Measurements from ENCODE around the gene TFCP2L1.

TFCP2L1 gene

GRCh38 chr2:121266543-121267106, 18.4 kb downstream of the TFCP2L1 start:
- no peak for DNase-seq (ENCODE audit: low spot score)

GRCh38 chr2:121263996-121264715, 20.8 kb downstream of the TFCP2L1 start:
- DNase-seq (ENCODE audit: low spot score): no peak

DNA sequence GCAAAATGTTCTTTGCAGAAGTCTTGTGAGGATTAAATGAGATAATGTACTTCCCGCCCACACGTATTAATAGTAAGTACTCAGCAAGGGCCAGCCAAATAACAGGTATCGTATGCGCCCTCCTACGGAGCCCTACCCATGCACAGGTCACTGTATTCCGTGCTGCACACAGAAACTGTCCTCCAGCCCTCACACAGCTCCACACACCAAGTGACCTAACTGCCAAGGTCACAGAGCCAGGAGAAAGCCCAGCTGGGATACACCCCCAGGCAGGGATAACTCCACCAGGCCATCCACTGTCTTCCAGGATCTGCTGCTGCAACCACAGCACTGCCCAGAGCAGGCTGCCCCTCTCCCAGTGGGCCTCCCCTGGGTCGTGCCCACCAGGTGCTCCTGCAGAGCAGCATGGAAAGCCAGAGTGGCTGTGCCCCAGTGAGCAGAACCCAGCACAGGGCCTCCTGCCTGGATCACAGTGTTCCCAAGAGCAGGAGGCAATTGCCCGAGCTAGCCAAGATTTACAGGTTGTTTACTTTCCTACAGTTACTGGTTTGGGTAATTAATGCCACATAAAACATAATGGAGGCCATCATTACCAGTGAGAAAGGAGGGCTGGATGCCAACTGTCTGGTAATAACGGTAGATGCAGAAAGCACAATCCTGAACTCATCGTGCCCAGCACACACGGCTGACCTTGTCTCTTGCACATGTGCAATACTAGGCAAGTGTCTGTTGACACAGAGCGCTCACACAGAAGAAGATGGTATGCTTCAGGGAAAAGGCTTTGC, 24.4 kb downstream of the TFCP2L1 start:
- no peak for DNase-seq (ENCODE audit: low spot score)

DNA sequence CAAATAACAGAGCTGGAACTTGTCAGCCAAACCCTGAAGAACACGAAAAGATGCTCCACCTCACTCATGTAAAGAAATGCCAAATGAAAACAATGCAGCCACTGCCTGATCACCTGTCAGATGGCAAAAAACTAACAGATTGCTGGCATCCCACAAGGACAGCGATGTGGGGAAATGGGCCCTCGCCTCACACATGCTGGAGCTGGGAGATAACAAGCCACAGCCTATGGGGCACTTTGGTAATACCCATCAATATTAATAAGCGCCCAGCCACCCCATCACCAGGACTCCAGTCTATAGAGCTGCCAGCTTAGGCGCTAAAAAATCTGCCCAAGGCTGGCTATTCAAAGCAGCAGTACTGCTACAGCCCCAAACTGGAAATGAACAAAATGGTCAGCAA, 27.0 kb downstream of the TFCP2L1 start:
- DNase-seq (ENCODE audit: low spot score): no peak

DNA sequence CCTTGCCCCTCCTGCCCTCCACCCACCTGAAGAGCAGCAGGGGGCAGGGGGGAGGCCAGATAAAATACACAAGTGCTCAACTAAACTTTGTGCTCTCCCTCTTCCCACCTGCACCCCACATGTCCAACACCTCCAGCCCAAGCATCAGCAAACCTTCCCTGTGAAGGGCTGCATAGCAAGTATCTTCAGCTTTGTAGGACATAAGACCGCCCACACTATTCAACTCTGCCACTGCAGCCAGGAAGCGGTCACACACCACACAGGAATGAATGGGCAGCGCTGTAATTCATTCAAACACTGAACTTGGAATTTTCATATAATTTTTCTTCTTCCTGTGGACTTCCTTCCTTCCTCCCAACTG, 27.5 kb downstream of the TFCP2L1 start:
- no peak for DNase-seq (ENCODE audit: low spot score)

- DNase-seq (ENCODE audit: low spot score): no peak
Measured at GRCh38 chr2:121256720-121257479, 28.1 kb downstream of the TFCP2L1 start.

GRCh38 chr2:121255358-121255757, 29.6 kb downstream of the TFCP2L1 start:
- no peak for DNase-seq (ENCODE audit: low spot score)

GRCh38 chr2:121254748-121255147, 30.3 kb downstream of the TFCP2L1 start:
- DNase-seq (ENCODE audit: low spot score): no peak

- no peak for DNase-seq (ENCODE audit: low spot score)
Measured at GRCh38 chr2:121253674-121254240, 31.2 kb downstream of the TFCP2L1 start.

DNA sequence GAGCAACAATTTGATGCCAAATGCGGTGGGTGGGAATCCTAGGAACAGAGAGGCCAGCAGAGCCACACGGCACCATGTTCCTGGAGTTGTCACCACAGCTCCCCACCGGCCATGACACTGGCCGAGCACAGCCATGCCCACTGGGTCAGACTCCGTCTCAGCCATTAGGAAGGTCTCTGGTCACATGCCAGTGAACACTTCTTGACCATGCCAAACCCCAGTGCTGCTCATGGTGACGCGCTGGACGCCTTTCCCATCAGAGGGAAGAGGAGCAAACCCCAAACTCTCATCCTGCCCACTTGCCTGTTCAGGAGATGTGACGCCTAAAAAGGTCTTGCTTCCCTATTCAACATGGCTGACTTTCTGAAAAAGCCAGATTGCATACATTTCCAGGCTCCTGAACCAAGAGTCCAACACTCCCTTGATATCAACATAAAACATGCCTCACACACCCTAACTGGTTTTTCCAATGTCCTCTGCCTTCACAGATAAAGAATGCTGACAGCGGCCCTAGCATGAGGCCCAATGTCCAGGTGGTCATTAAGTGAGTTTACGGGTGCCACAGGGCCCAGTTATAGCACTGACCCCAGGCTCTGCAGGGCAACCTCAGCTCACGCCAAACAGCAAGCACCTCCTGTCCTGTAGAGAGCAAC, 31.9 kb downstream of the TFCP2L1 start:
- no peak for DNase-seq (ENCODE audit: low spot score)

- no peak for DNase-seq (ENCODE audit: low spot score)
Measured at GRCh38 chr2:121251497-121251896, 33.5 kb downstream of the TFCP2L1 start.

DNA sequence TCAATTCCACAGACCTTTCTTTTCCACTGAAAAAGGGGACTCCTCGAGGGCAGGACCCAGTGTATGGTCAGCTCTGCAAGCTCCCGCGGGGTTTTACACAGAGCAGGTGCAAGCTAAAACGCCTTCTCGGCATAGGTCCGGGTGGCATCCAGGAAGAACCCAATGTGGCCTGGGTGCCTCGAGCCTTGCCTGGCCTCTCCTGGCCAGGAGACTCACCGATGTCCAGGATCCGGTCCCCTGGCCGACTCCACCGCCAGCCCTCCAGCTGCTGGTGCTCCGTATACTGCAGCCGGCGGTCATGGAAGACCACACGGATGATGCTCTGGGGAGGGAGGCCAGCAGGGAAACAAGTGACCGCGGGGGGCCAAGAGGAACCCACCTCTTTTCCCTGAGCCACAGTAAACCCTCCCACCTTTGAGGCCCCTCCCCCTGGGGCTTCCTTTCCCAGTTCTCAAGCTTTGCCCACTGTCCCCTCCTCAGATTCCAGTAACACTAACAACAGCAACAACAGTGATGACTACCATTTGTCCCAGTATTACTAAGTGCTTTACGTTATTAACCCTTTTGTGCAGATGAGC, 36.1 kb downstream of the TFCP2L1 start:
- DNase-seq (ENCODE audit: low spot score): no peak

- DNase-seq (ENCODE audit: low spot score): no peak
Measured at GRCh38 chr2:121247971-121248370, 37.0 kb downstream of the TFCP2L1 start.

- DNase-seq (ENCODE audit: low spot score): no peak
Measured at GRCh38 chr2:121247534-121247933, 37.5 kb downstream of the TFCP2L1 start.

DNA sequence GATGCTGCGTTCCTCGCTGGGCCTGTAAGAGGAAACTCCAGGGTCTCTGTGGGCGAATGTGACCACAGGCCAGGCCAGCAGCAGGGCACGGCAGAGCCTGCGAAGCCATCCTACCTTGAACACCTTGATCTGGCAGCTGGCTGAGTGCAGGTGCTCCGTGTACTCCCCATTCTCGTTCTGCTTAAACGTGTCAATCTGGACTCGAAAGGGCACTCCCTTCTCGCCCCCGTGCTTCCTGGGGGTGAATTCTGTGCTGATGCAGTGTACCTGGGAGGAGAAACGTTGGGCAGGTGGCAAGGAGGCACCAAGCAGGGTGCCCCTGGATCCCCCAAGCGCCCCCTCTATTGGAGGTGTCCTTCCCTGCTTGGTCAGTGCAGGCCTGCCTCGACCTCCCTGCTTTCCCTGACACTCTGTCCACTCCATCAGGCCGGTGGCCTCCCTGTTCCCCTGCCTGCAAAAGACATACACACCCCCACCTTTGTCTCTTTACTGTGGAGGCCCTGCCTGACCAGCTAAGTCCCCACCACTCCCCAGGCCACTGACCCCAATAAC, 38.2 kb downstream of the TFCP2L1 start:
- DNase-seq (ENCODE audit: low spot score): no peak

GRCh38 chr2:121245913-121246312, 39.1 kb downstream of the TFCP2L1 start:
- DNase-seq (ENCODE audit: low spot score): no peak

- no peak for DNase-seq (ENCODE audit: low spot score)
Measured at GRCh38 chr2:121245120-121245820, 39.7 kb downstream of the TFCP2L1 start.

- no peak for DNase-seq (ENCODE audit: low spot score)
Measured at GRCh38 chr2:121244616-121245015, 40.4 kb downstream of the TFCP2L1 start.

GRCh38 chr2:121243821-121244460, 41.1 kb downstream of the TFCP2L1 start:
- DNase-seq (ENCODE audit: low spot score): no peak

- DNase-seq (ENCODE audit: low spot score): no peak
Measured at GRCh38 chr2:121242976-121243375, 42.0 kb downstream of the TFCP2L1 start.

Measured in CD4-positive, alpha-beta T cell treated with Interleukin-6 at 100 ng/mL for 8 hours (primary cell).